ENCODE results near the gene PTPRU.

Gene PTPRU

GRCh38 chr1:29365906-29366670 is 129.8 kb downstream of the PTPRU start:
- no peak for DNase-seq (ENCODE audit: low read depth)

- no peak for DNase-seq (ENCODE audit: low read depth)
Observed at GRCh38 chr1:29368936-29369932, 132.9 kb downstream of the PTPRU start.

- DNase-seq (ENCODE audit: low read depth) = no peak
Observed at GRCh38 chr1:29370067-29370466, 133.7 kb downstream of the PTPRU start.

GRCh38 chr1:29371332-29371731 is 135.0 kb downstream of the PTPRU start:
- no peak for DNase-seq (ENCODE audit: low read depth)

GRCh38 chr1:29372108-29372507 is 135.8 kb downstream of the PTPRU start:
- DNase-seq (ENCODE audit: low read depth) = no peak

Measured in HS-5 (cell line).